D721Med (cell line): ENCODE data around the gene SNRNP27.

Source experiments
- DNase-seq: peaks from one replicate; pipeline ENCODE4 v3.0.0; 2011; ENCODE audit warnings: low spot score; ENCODE audit not compliant: insufficient read length
- FAIRE-seq: peaks from 2 replicates; lab custom pipeline; 2011; peaks lifted over from hg19 to GRCh38; lab: Jason Lieb, UNC
- TF ChIP-seq, protein P1 (sequence below): IDR thresholded peaks from 2 replicates; pipeline ENCODE4 v1.5.1; 2012; ENCODE audit warnings: mild to moderate bottlenecking, control low read depth; ENCODE audit not compliant: insufficient read depth; ENCODE audit errors: missing control alignments

SNRNP27 gene, protein sequence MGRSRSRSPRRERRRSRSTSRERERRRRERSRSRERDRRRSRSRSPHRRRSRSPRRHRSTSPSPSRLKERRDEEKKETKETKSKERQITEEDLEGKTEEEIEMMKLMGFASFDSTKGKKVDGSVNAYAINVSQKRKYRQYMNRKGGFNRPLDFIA

DNA sequence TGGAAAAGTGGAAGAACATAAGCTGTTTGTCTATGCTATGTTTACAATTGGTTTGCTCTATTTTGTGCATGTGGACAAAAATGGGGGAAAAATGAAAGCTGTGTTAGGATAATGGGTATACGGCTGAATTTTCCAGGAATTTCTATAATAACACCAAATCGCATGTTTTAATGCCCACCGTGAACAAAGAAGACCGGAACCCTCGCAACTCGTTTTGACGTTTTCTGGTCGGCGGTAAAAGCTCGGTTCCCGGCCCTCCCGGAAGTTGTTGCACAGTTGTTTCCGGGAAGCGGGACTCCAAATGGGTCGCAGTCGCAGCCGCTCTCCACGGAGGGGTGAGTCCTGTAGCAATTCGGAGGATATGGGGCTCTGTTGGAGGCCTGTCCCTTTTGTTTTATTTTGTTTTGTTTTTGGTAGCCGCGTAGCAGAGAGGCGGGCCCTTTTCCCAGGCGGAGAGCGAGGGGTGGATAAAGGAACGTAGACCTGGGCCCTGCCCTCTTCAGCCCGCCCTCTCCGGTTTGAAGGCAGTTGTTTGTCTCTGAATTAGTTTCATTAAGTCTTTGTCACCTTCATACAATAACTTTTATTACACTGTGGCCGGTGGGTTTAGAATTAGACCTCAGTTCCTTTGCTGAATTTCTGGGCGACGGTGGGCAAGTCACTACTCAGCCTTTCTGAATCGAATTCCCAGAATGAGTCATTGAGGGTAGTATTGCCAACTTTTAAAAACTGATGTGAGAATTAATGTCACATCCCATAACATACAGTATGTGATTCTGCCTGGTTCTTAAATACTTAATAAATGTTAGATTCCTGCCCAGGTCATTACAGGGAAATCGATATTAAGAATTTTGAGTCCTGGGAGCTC is at the start of gene SNRNP27:
Gene SNRNP27 (plus strand): TSS at position 273 of the 868 bp plus-strand sequence. CDS start 29 bp downstream, at position 302.
- DNase-seq = peak; percentile 45
- FAIRE-seq = peak; percentile 11
- TF ChIP-seq, protein P1, sequence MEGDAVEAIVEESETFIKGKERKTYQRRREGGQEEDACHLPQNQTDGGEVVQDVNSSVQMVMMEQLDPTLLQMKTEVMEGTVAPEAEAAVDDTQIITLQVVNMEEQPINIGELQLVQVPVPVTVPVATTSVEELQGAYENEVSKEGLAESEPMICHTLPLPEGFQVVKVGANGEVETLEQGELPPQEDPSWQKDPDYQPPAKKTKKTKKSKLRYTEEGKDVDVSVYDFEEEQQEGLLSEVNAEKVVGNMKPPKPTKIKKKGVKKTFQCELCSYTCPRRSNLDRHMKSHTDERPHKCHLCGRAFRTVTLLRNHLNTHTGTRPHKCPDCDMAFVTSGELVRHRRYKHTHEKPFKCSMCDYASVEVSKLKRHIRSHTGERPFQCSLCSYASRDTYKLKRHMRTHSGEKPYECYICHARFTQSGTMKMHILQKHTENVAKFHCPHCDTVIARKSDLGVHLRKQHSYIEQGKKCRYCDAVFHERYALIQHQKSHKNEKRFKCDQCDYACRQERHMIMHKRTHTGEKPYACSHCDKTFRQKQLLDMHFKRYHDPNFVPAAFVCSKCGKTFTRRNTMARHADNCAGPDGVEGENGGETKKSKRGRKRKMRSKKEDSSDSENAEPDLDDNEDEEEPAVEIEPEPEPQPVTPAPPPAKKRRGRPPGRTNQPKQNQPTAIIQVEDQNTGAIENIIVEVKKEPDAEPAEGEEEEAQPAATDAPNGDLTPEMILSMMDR = no peak

GRCh38 chr2:69843993-69844392 is 49.8 kb upstream of the SNRNP27 start:
- TF ChIP-seq, protein P1 = no peak
- FAIRE-seq = no peak
- no peak for DNase-seq

GRCh38 chr2:69844560-69844959 is 49.2 kb upstream of the SNRNP27 start:
- TF ChIP-seq, protein P1 = no peak
- DNase-seq (no peak), FAIRE-seq (no peak)

DNA sequence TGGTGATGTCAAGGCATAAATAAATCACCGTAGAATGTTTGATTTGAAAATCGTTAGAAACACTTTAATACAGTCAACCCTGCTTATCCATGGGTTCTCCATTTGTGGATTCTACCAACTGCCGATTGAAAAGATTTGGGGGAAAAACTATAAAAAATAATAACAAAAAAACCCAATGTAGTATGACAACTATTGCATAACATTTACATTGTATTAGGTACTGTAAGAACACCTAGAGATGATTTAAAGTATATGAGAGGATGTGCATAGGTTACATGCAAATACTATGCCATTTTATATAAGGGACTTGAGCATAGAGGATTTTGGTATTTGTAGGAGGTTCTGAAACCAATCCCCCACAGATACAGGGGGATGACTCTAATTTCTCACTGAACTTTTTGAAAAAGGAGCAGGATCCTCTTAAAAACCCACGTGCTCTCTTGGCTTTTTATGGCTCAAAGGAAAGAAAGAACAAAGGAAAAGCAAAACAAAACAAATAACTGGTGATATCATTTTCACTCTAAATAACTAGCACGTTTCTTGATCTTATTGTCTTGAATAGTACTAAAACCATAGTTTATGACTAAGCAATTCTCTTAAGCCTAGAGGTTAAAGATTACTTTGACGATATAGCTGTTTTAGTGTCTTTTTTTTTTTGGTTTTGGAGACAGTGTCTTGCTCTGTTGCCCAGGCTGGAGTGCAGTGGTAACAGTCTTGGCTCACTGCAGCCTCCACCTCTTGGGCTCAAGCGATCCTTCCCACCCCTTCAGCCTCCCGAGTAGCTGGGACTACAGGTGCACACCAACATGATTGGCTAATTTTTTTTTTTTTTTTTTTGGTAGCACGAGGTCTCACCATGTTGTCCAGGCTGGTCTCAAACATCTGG is 47.3 kb upstream of the SNRNP27 start:
- TF ChIP-seq, protein P1 = no peak
- DNase-seq (no peak), FAIRE-seq (no peak)

DNA sequence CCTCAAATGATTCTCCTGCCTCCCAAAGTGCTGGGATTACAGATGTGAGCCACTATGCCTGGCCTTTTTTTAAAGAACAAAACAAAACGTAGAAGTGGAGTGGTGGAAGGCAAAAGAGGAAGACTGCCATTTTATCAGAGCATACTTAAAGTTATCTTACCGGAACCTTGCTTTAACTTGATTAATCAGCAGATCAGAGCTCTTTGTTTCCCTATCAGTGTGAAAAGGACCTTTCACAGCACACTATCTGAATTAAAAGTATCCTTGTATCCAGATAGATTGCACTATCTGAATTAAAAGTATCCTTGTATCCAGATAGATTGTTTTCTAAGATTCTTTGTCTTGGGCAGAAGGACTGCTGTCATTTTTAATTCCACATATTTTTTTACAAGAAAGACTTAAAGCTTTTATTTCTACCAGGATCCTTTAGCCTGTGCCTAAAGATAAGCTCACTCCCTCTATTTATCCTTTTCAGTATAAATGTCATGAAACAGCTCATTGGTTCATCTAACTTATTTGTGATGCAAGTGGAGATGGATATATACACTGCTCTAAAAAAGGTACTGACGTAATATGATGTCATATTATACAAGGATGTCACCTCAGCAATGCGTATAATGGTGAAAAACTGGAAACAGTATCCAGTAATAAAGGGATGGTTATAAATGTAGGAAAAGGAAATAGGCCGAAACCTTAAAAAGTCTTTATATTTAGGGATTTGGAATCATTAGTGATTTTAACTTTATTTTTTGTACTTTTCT is 46.5 kb upstream of the SNRNP27 start:
- FAIRE-seq = no peak
- TF ChIP-seq, protein P1 = no peak

DNA sequence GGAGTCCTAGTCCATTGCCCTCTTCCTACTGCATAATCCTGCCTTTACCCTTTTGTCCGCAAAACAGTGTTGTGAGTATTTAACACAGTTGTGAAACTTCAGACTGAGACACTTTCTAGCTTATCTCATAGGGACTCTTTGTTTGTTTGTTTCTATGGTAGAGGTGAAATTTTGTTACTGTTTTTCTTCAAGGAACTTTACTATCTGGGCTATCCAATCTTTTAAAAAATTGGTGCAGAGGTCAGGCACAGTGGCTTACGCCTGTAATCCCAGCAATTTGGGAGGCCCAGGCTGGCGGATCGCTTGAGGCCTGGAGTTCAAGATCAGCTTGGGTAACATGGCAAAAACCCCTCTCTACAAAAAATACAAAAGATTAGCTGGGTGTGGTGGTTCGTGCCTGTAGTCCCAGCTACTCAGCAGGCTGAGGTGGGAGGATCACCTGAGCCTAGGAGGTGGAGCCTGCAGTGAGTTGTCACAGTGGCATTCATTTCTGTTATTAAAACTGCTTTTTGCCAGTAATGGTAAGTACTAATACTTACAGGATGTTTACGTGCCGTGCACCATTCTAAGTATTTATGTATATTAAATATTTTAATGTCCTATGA is 45.5 kb upstream of the SNRNP27 start:
- FAIRE-seq (no peak), DNase-seq (no peak)
- TF ChIP-seq, protein P1 = no peak

More for the DNA sequence above, 46.5 kb upstream of the SNRNP27 start:
- no peak for DNase-seq
